HEK293 (cell line): ENCODE results near the gene MYH7B.
A peak's percentile ranks its signal among the peaks of the same experiment; 100 is the strongest.

Source experiments
- CTCF ChIA-PET: fragments of 350-600 bp; formaldehyde crosslinking; extraction: SDS; loops from one replicate; lab custom pipeline; 2021; ENCODE audit warnings: antibody characterized with exemption; lab: Yijun Ruan, JAX
- POLR2A ChIA-PET: fragments of 300-600 bp; formaldehyde crosslinking; extraction: SDS; loops from one replicate; lab custom pipeline; 2020; ENCODE audit warnings: antibody characterized with exemption, inconsistent platforms; lab: Yijun Ruan, JAX
- H3K27ac ChIP-seq: fragments of 200-500 bp; sonication (Bioruptor generic); 2 replicates; pipeline ENCODE4 v1.5.1; 2014; ENCODE audit warnings: low read depth, low read length, control low read depth, inconsistent platforms; ENCODE audit errors: extremely low read depth
- H3K36me3 ChIP-seq, 2 experiments: fragments of 200-500 bp in 1 of 2; sonication (Bioruptor generic) in 1 of 2; 1 replicate in 1 of 2; 2 replicates in 1 of 2; pipeline ENCODE4 v1.5.1; 2014 to 2017; ENCODE audit warnings: inconsistent platforms in 2 of 2, low read length in 2 of 2; ENCODE audit not compliant: control insufficient read depth in 2 of 2, insufficient read depth in 1 of 2
- H3K4me1 ChIP-seq: fragments of 200-500 bp; sonication (Bioruptor generic); 2 replicates; pipeline ENCODE4 v1.5.1; 2014; ENCODE audit warnings: mild to moderate bottlenecking, low read length, inconsistent platforms; ENCODE audit not compliant: control insufficient read depth, insufficient read depth
- H3K4me3 ChIP-seq: 2 replicates; pipeline ENCODE4 v1.5.1; 2011; ENCODE audit warnings: low read depth, mild to moderate bottlenecking, control low read depth, low read length, moderate library complexity
- H3K9me3 ChIP-seq: fragments of 200-500 bp; sonication (Bioruptor generic); 2 replicates; pipeline ENCODE4 v1.5.1; 2014; ENCODE audit warnings: low read depth, low read length, inconsistent platforms; ENCODE audit not compliant: control insufficient read depth, insufficient read depth
- BCL11B ChIP-seq: fragments of 450-650 bp; formaldehyde crosslinking; IDR thresholded peaks from 2 replicates; pipeline ENCODE4 v1.5.1; 2016; ENCODE audit warnings: low read depth, missing biosample characterization, missing genetic modification characterization
- GLI2 ChIP-seq: fragments of 450-650 bp; formaldehyde crosslinking; IDR thresholded peaks from 2 replicates; pipeline ENCODE4; 2017; ENCODE audit warnings: missing biosample characterization, missing genetic modification characterization, low read depth, borderline replicate concordance
- HOXC10 ChIP-seq: sonication (generic); formaldehyde crosslinking; IDR thresholded peaks from 2 replicates; pipeline ENCODE4 v1.8.1; 2023; ENCODE audit warnings: mild to moderate bottlenecking, missing genetic modification reagents
- ZBTB20 ChIP-seq: fragments of 450-650 bp; formaldehyde crosslinking; IDR thresholded peaks from 2 replicates; pipeline ENCODE4 v1.5.1; 2016; ENCODE audit warnings: missing biosample characterization, missing genetic modification characterization
- ZBTB21 ChIP-seq: fragments of 450-650 bp; formaldehyde crosslinking; IDR thresholded peaks from 2 replicates; pipeline ENCODE4 v1.5.1; 2017; ENCODE audit warnings: missing biosample characterization, missing genetic modification characterization
- ZBTB8A ChIP-seq: fragments of 450-650 bp; formaldehyde crosslinking; IDR thresholded peaks from 2 replicates; pipeline ENCODE4 v1.5.1; 2016; ENCODE audit warnings: missing biosample characterization, missing genetic modification characterization
- ZNF121 ChIP-seq: fragments of 450-650 bp; formaldehyde crosslinking; IDR thresholded peaks from 2 replicates; pipeline ENCODE4 v1.5.1; 2016; ENCODE audit warnings: missing biosample characterization, missing genetic modification characterization
- ZNF140 ChIP-seq: fragments of 450-650 bp; formaldehyde crosslinking; IDR thresholded peaks from 2 replicates; pipeline ENCODE4 v1.5.1; 2016; ENCODE audit warnings: missing biosample characterization, missing genetic modification characterization
- ZNF335 ChIP-seq: fragments of 450-650 bp; formaldehyde crosslinking; conservative IDR thresholded peaks from 2 replicates; pipeline ENCODE4 v1.5.1; 2016; ENCODE audit warnings: missing biosample characterization, missing genetic modification characterization
- ZNF362 ChIP-seq: fragments of 450-650 bp; formaldehyde crosslinking; IDR thresholded peaks from 2 replicates; pipeline ENCODE4 v1.5.1; 2016; ENCODE audit warnings: missing biosample characterization, missing genetic modification characterization
- ZNF394 ChIP-seq: fragments of 450-650 bp; formaldehyde crosslinking; IDR thresholded peaks from 2 replicates; pipeline ENCODE4 v1.5.1; 2016; ENCODE audit warnings: missing biosample characterization, missing genetic modification characterization, mild to moderate bottlenecking, moderate library complexity, borderline replicate concordance
- ZNF629 ChIP-seq: fragments of 450-650 bp; formaldehyde crosslinking; IDR thresholded peaks from 2 replicates; pipeline ENCODE4 v1.5.1; 2017; ENCODE audit warnings: missing biosample characterization, missing genetic modification characterization
- ZNF660 ChIP-seq: fragments of 450-650 bp; IDR thresholded peaks from 2 replicates; pipeline ENCODE4 v1.5.1; 2018; ENCODE audit warnings: missing biosample characterization, mild to moderate bottlenecking, missing genetic modification characterization
- ZNF670 ChIP-seq: fragments of 450-650 bp; formaldehyde crosslinking; IDR thresholded peaks from 2 replicates; pipeline ENCODE4 v1.5.1; 2016; ENCODE audit warnings: missing biosample characterization, missing genetic modification characterization, low read depth
- ZNF692 ChIP-seq: fragments of 450-650 bp; formaldehyde crosslinking; IDR thresholded peaks from 2 replicates; pipeline ENCODE4 v1.5.1; 2016; ENCODE audit warnings: missing biosample characterization, missing genetic modification characterization
- ZNF785 ChIP-seq: fragments of 450-650 bp; formaldehyde crosslinking; IDR thresholded peaks from 2 replicates; pipeline ENCODE4 v1.5.1; 2016; ENCODE audit warnings: missing biosample characterization, missing genetic modification characterization
- TF ChIP-seq, protein P1 (sequence below): fragments of 450-650 bp; formaldehyde crosslinking; IDR thresholded peaks from 2 replicates; pipeline ENCODE4 v1.5.1; 2017; ENCODE audit warnings: missing biosample characterization, missing genetic modification characterization
- TF ChIP-seq, protein P2 (sequence below): fragments of 450-650 bp; formaldehyde crosslinking; IDR thresholded peaks from 2 replicates; pipeline ENCODE4 v1.5.1; 2016; ENCODE audit warnings: missing biosample characterization, missing genetic modification characterization

Gene MYH7B

GRCh38 chr20:34948030-34948429 is 7.6 kb upstream of the MYH7B start:
- Histone ChIP-seq H3K4me3 (no peak overlapping the region), H3K27ac (no peak overlapping the region), H3K9me3 (no peaks in the 10 kb centered on the region), H3K4me1 (no peaks in the 10 kb centered on the region), H3K36me3 (peaks cover 0 to 74% of the 10 kb centered on the region in 2 experiments)
- peak; percentile 66; the same call in 1 of the 2 replicates for TF ChIP-seq ZBTB21 (tag by site-specific recombination)
- TF ChIP-seq ZNF121 (tag by site-specific recombination): 0 out of 2 replicates have a peak, but pooled peaks have one; percentile 29
- TF ChIP-seq ZNF670 (tag by site-specific recombination): no peak
- no peak for TF ChIP-seq ZNF394 (tag by site-specific recombination)
- TF ChIP-seq ZNF660 (tag by site-specific recombination): peak; percentile 63; the same call in 1 of the 2 replicates
- TF ChIP-seq ZNF140 (tag by site-specific recombination): no peak
- TF ChIP-seq ZNF692: 0 out of 2 replicates have a peak, but pooled peaks have one; percentile 47
- TF ChIP-seq GLI2 (tag by site-specific recombination): no peak
- peak; percentile 66 for TF ChIP-seq ZNF629 (tag by site-specific recombination)
- TF ChIP-seq ZBTB20 (tag by site-specific recombination): peak; percentile 97
- no peak for TF ChIP-seq ZNF785 (tag by site-specific recombination)
- ChIA-PET CTCF (interaction anchor here (0.6 to 1.3 kb wide), 3 partner anchors 73 to 78 kb away, joined by 3 read pairs; no protein-coding TSS in a partner anchor), POLR2A (no interaction called here)

DNA sequence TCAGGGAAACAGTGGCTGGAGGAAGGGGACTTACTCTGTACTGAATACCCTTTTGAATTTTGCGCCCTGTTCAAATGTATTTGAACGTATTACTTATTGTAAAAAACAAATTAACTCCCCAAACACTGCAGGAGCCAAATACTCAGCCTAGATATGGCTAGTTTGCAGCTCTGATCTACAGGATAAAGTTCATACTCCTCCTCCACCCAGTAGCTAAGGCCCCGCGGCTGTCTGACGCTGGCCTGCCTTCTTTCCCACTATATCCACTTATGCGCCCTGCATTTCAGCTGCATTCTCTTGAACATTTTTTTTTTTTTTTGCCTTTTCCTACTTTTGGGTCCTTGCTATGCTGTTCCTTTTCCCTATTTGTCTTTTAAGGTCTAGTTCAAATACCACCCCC is 6.5 kb upstream of the MYH7B start:
- TF ChIP-seq ZBTB8A (tag by site-specific recombination) (no peak), ZNF362 (tag by site-specific recombination) (no peak), BCL11B (no peak), ZBTB21 (tag by site-specific recombination) (no peak), ZNF335 (tag by site-specific recombination) (peak; percentile 88), HOXC10 (CRISPR knock-in tag) (no peak)
- TF ChIP-seq, protein P1, sequence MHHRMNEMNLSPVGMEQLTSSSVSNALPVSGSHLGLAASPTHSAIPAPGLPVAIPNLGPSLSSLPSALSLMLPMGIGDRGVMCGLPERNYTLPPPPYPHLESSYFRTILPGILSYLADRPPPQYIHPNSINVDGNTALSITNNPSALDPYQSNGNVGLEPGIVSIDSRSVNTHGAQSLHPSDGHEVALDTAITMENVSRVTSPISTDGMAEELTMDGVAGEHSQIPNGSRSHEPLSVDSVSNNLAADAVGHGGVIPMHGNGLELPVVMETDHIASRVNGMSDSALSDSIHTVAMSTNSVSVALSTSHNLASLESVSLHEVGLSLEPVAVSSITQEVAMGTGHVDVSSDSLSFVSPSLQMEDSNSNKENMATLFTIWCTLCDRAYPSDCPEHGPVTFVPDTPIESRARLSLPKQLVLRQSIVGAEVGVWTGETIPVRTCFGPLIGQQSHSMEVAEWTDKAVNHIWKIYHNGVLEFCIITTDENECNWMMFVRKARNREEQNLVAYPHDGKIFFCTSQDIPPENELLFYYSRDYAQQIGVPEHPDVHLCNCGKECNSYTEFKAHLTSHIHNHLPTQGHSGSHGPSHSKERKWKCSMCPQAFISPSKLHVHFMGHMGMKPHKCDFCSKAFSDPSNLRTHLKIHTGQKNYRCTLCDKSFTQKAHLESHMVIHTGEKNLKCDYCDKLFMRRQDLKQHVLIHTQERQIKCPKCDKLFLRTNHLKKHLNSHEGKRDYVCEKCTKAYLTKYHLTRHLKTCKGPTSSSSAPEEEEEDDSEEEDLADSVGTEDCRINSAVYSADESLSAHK (tag by site-specific recombination): no peak
- TF ChIP-seq, protein P2, sequence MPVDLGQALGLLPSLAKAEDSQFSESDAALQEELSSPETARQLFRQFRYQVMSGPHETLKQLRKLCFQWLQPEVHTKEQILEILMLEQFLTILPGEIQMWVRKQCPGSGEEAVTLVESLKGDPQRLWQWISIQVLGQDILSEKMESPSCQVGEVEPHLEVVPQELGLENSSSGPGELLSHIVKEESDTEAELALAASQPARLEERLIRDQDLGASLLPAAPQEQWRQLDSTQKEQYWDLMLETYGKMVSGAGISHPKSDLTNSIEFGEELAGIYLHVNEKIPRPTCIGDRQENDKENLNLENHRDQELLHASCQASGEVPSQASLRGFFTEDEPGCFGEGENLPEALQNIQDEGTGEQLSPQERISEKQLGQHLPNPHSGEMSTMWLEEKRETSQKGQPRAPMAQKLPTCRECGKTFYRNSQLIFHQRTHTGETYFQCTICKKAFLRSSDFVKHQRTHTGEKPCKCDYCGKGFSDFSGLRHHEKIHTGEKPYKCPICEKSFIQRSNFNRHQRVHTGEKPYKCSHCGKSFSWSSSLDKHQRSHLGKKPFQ: no peak
- Histone ChIP-seq H3K27ac (no peak overlapping the region), H3K36me3 (peaks cover 0 to 63% of the 10 kb centered on the region in 2 experiments), H3K9me3 (no peaks in the 10 kb centered on the region), H3K4me1 (no peaks in the 10 kb centered on the region), H3K4me3 (no peak overlapping the region)
- ChIA-PET POLR2A (no interaction called here), CTCF (interaction anchor here (0.6 to 1.3 kb wide), 3 partner anchors 66 to 519 kb away, joined by 3 to 8 read pairs (median 3); no protein-coding TSS in a partner anchor)
